Keratinocyte (primary cell): ENCODE measurements around the gene CFAP206. TPM values are rescaled to one million over a fixed set of nuclear protein-coding genes. Genes with fewer than 3 reads are reported as not detected.
A peak's percentile ranks its signal among the peaks of the same experiment; 100 is the strongest.

Experiments
- DNase-seq: peaks from one replicate; pipeline ENCODE4 v3.0.0-alpha.2; 2011; ENCODE audit warnings: low read depth, missing footprints, low spot score
- FAIRE-seq: peaks from 2 replicates; lab custom pipeline; 2011; peaks lifted over from hg19 to GRCh38; lab: Jason Lieb, UNC
- H2AFZ ChIP-seq: 2 replicates; pipeline ENCODE4 v1.6.0; 2012; ENCODE audit warnings: low read length, control low read depth, inconsistent platforms; ENCODE audit not compliant: control insufficient read depth
- H3K27ac ChIP-seq: 2 replicates; pipeline ENCODE4 v1.5.1; 2011; ENCODE audit warnings: low read length; ENCODE audit not compliant: control insufficient read depth, insufficient read depth
- H3K27me3 ChIP-seq: 3 replicates; pipeline ENCODE4 v1.6.0; 2011; ENCODE audit warnings: low read length; ENCODE audit not compliant: control insufficient read depth, insufficient read depth; ENCODE audit errors: extremely low read depth
- H3K36me3 ChIP-seq, 2 experiments: 2 replicates in 1 of 2; 3 replicates in 1 of 2; pipeline ENCODE4 v1.5.1; 2011; ENCODE audit warnings: low read length in 2 of 2, mild to moderate bottlenecking in 1 of 2; ENCODE audit not compliant: control insufficient read depth in 2 of 2, insufficient read depth in 2 of 2; ENCODE audit errors: extremely low read depth in 1 of 2
- H3K4me1 ChIP-seq: 3 replicates; pipeline ENCODE4 v1.5.1; 2011; ENCODE audit warnings: low read length; ENCODE audit not compliant: control insufficient read depth, insufficient read depth; ENCODE audit errors: extremely low read depth
- H3K4me2 ChIP-seq: 3 replicates; pipeline ENCODE4 v1.6.0; 2011; ENCODE audit warnings: low read depth, low read length; ENCODE audit not compliant: control insufficient read depth, insufficient read depth; ENCODE audit errors: extremely low read depth
- H3K4me3 ChIP-seq, 3 experiments: fragments of 200-600 bp in 1 of 3; sonication (generic) in 1 of 3; 2 replicates in 2 of 3; 3 replicates in 1 of 3; pipeline ENCODE4 v1.5.1; 2011 to 2016; ENCODE audit warnings: low read length in 3 of 3, mild to moderate bottlenecking in 3 of 3, control low read depth in 2 of 3, inconsistent platforms in 1 of 3, low read depth in 1 of 3, mixed read lengths in 1 of 3, mixed run types in 1 of 3, moderate library complexity in 1 of 3; ENCODE audit not compliant: control insufficient read depth in 2 of 3, insufficient read depth in 2 of 3; ENCODE audit errors: extremely low read depth in 1 of 3
- H3K79me2 ChIP-seq: 2 replicates; pipeline ENCODE4 v1.6.0; 2012; ENCODE audit warnings: low read length; ENCODE audit not compliant: control insufficient read depth, insufficient read depth
- H3K9ac ChIP-seq: 3 replicates; pipeline ENCODE4 v1.6.0; 2011; ENCODE audit warnings: low read length; ENCODE audit not compliant: control insufficient read depth, insufficient read depth; ENCODE audit errors: extremely low read depth
- H3K9me1 ChIP-seq: 3 replicates; pipeline ENCODE4 v1.6.0; 2011; ENCODE audit warnings: low read length; ENCODE audit not compliant: control insufficient read depth, insufficient read depth; ENCODE audit errors: extremely low read depth
- H3K9me3 ChIP-seq: 2 replicates; pipeline ENCODE4 v1.5.1; 2012; ENCODE audit warnings: low read depth, low read length; ENCODE audit not compliant: control insufficient read depth
- H4K20me1 ChIP-seq: 3 replicates; pipeline ENCODE4 v1.6.0; 2011; ENCODE audit warnings: low read length; ENCODE audit not compliant: control insufficient read depth, insufficient read depth; ENCODE audit errors: extremely low read depth
- EZH2 ChIP-seq: IDR thresholded peaks from one replicate; pipeline ENCODE4 v1.6.1; 2012; ENCODE audit warnings: inconsistent platforms, mild to moderate bottlenecking, low read length, moderate library complexity
- dilution Hi-C: fragments of 300-500 bp; cut with MboI; formaldehyde crosslinking; loops from one replicate; pipeline ENCODE4 v1.7.0; 2020; ENCODE audit warnings: low sequenced_read_pairs; ENCODE audit not compliant: extremely low pct_ligation_motif_present
- polyA plus RNA-seq, 5 experiments: library from polyadenylated mRNA; depleted of rRNA in 3 of 5; stranded (reverse) in 3 of 5; stranded (forward) in 1 of 5; unstranded in 1 of 5; fragments of >200 nt; gene quantifications; 1 replicate in 1 of 5; 2 replicates in 3 of 5; 3 replicates in 1 of 5; pipeline versions ENCODE4 v1.2.1 to v1.2.3, GENCODE V29; 2011 to 2012; ENCODE audit warnings: missing spikeins in 2 of 5, low read depth in 1 of 5, low replicate concordance in 1 of 5
- TF ChIP-seq, protein P1 (sequence below), 3 experiments: IDR thresholded peaks in 1 of 3; conservative IDR thresholded peaks in 1 of 3; optimal IDR thresholded peaks in 1 of 3; 2 replicates in 2 of 3; 3 replicates in 1 of 3; pipeline versions ENCODE3 to v1.5.1; 2011; ENCODE audit warnings: low read length in 3 of 3, mild to moderate bottlenecking in 3 of 3, moderate library complexity in 2 of 3, control low read depth in 1 of 3, inconsistent platforms in 1 of 3; ENCODE audit not compliant: insufficient read depth in 2 of 3; ENCODE audit errors: extremely low read depth in 1 of 3

CFAP206 gene
- polyA plus RNA-seq, 1 donor (not counting 4 experiments of a cell fraction or from before 2014, with no cell fraction given), result 0.18 TPM

DNA sequence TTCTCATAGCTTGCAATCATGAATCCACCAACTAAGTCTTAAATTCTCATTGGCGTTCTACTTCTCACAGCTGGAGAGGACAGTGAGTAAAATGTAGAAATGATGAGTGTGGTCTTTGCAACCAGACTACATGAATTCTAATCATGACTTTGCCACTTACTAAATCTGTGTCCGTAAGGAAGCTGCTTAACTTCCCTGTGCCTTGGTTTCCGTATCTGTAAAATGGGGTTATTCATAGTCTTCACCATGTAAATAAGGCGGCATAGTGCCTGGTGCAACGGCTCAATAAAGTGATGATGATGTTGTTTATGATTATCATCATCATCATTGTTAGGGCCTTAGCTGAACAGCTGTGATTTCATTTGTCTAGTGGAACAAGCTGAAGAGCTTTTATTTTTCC is 12.6 kb downstream of the CFAP206 start:
- Histone ChIP-seq H3K9me1 (no peaks in the 10 kb centered on the region), H3K27ac (no peak overlapping the region), H3K79me2 (no peaks in the 10 kb centered on the region), H3K36me3 (no peaks in the 10 kb centered on the region), H3K4me3 (no peak overlapping the region), H3K4me2 (no peak overlapping the region), H3K9me3 (no peaks in the 10 kb centered on the region), H3K4me1 (peaks cover 6% of the 10 kb centered on the region), H2AFZ (no peak overlapping the region), H3K9ac (no peak overlapping the region), H3K27me3 (no peaks in the 10 kb centered on the region), H4K20me1 (no peaks in the 10 kb centered on the region)
- TF ChIP-seq, protein P1, sequence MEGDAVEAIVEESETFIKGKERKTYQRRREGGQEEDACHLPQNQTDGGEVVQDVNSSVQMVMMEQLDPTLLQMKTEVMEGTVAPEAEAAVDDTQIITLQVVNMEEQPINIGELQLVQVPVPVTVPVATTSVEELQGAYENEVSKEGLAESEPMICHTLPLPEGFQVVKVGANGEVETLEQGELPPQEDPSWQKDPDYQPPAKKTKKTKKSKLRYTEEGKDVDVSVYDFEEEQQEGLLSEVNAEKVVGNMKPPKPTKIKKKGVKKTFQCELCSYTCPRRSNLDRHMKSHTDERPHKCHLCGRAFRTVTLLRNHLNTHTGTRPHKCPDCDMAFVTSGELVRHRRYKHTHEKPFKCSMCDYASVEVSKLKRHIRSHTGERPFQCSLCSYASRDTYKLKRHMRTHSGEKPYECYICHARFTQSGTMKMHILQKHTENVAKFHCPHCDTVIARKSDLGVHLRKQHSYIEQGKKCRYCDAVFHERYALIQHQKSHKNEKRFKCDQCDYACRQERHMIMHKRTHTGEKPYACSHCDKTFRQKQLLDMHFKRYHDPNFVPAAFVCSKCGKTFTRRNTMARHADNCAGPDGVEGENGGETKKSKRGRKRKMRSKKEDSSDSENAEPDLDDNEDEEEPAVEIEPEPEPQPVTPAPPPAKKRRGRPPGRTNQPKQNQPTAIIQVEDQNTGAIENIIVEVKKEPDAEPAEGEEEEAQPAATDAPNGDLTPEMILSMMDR (optimal IDR thresholded peaks at IDR 0.05 in 1 of 3, IDR thresholded peaks at IDR 0.05 in 1 of 3, conservative IDR thresholded peaks at IDR 0.05 in 1 of 3; ENCODE audit: extremely low read depth in 1 of 3, insufficient read depth in 2 of 3, low read length in 3 of 3), result no peak
- TF ChIP-seq EZH2, result no peak
- dilution Hi-C loops, result no loop called here
- DNase-seq (no peak), FAIRE-seq (no peak)

DNA sequence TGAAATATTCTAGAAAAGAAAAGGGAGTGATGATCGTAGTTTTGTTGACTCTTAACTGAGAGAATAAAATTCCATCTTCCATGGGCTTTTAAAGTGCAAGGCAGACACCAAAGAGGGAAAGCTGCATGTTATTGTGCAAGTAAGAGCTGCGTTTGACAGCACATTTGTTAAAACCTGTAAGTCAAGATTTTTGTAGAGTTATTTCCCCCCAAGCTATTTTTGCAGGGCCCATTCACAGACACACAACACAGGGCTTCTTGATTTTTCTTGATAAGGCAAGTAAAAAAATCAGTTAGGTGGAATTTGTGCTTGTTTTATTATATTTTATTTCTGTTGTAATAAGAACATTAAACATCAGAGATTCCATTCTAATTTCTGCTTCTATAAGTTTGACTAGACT is 13.8 kb downstream of the CFAP206 start:
- Histone ChIP-seq H3K9ac (no peak overlapping the region), H3K4me1 (peaks cover 6% of the 10 kb centered on the region), H3K4me3 (peak overlapping the region in 1 of 3 experiments; percentile 22), H2AFZ (no peak overlapping the region), H3K9me3 (no peaks in the 10 kb centered on the region), H4K20me1 (no peaks in the 10 kb centered on the region), H3K27me3 (no peaks in the 10 kb centered on the region), H3K27ac (no peak overlapping the region), H3K79me2 (no peaks in the 10 kb centered on the region), H3K4me2 (peak overlapping the region; percentile 64), H3K36me3 (no peaks in the 10 kb centered on the region), H3K9me1 (no peaks in the 10 kb centered on the region)
- dilution Hi-C loops, result no loop called here
- DNase-seq, result no peak
- no peak for FAIRE-seq
- TF ChIP-seq, protein P1 (optimal IDR thresholded peaks at IDR 0.05 in 1 of 3, IDR thresholded peaks at IDR 0.05 in 1 of 3, conservative IDR thresholded peaks at IDR 0.05 in 1 of 3; ENCODE audit: extremely low read depth in 1 of 3, insufficient read depth in 2 of 3, low read length in 3 of 3), result no peak
- TF ChIP-seq EZH2, result no peak
